GM18517 (cell line): ENCODE results near the gene HEATR5A.
"Not testable (repeated sequence)": the region's sequence is repeated elsewhere in the genome, so short reads cannot be mapped to it uniquely, and the experiment has no call there.

Source experiments
- ATAC-seq: cut with Tn5 transposase; IDR thresholded peaks from one replicate; pipeline ENCODE4 v1.9.1; 2021; ENCODE audit warnings: mild to moderate bottlenecking, moderate library complexity; ENCODE audit not compliant: unreplicated experiment

HEATR5A gene

DNA sequence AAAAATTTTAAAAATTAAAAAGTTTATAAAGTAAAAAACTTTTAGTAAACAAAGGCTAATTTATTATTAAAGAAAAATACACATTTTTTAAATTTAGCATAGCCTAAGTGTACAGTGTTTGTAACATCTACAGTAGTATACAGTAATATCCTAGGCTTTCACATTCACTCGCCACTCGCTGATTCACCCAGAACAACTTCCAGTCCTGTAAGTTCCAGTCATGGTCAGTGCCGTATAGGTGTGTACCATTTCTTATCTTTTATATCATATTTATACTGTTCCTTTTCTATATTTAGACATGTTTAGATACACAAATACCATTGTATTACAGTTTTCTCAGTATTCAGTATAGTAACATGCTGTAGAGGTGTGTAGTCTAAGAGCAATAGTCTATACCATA lies 28.9 kb downstream of the HEATR5A start:
- ATAC-seq: no peak

DNA sequence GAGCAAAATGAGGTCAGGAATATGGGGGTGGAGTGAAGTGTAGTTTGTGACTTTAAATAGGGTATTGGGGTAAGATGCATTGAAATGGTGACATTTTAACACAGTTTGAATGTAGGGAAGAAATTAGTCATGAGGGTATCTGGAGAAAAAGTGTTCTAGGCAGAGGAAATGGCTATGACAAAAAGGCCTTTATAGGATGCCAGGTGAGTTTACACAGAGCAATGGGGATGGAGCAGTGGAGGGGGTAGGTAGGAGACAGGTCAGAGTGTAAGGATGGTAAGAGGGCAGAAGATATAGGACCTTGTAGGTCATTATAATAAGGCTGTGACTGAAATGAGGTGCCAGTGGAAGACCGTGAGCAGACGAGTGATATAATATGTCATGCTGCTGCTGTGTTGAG lies 30.4 kb downstream of the HEATR5A start:
- no peak for ATAC-seq

DNA sequence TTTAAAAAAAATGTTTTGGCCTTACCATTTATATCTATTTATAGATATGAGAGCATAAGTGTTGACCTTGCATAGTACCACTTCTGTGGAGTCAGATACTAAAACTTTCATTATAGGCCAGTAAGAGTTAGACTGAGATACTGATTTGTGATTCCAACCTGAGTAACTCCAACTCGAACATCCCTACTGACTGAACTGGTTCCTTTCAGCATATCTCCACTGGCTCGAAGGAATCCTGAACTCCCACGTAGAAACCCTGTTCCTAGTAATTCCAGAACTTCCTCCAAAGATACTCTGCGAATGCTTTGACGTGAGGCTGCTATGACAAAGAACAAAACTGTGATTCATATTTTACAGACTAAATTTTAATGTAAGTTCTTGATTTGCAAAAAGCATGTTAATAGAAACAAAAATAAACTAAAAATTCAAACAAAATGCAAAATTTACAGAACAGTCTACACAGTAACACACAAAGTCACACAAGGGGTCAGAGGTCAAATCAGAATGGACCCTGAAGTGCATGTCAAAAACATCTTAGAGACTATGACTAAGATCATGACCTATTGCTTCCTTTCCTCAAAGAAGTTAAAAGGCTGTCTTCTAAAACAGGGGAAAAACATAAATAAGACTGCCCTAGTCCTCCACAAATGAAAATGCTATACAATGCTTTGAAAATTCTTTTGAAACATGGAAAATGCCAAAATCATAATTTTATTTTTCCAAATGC lies 31.5 kb downstream of the HEATR5A start:
- no peak for ATAC-seq

DNA sequence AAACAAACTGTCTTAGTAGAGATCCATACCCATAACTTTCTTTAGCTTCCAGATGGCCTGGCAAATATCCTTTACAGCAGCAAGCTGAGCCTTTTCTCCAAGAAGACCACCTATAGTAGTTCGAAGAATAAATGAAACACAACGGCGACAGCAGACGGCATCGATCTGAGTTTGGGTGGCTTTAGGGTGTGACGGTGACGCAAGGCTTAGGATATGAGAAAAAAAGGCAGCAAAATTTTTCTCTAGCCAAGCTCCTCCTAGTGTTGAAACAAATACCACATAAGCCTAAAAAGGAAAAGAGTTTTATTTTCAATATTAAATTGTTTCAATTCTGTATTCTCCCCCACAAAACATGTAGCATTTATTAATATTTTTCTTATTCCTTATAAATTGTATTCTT lies 33.3 kb downstream of the HEATR5A start:
- no peak for ATAC-seq

DNA sequence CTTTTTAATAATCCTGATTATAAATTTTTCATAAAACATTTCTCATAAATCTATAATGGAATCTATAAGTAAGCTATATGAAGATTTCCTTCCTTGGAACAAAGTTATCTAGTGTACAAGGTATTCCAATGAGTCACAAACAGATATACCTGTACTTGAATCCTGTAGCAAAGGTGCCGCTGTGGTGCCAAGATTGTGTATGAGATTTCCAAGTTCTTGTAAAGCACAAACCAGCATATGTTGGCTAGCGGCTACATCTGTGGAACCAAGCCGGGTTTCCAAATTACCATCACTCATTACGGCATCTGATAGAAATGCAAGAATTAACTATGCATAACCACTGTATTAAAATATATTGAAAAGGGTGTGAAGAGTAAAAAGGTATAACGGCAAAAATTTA lies 34.1 kb downstream of the HEATR5A start:
- no peak for ATAC-seq

DNA sequence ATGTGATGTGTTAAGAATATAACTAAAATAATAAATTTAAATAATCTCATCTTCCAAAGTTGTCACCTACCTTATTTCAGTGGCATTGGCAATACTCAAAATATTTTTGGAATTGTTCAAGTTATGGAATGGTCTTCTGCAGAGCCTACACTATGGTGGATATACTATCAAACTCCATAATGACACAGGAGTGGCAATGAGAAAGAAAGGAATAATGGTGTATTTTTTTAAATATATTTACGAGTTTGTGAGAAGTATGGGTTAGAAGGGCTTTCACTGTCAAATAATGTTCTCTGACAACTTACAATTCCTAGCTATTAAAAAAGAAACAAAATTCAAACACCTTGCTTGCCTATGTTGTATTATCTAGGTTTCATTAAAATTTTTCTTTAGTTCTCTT lies 38.1 kb downstream of the HEATR5A start:
- no peak for ATAC-seq

DNA sequence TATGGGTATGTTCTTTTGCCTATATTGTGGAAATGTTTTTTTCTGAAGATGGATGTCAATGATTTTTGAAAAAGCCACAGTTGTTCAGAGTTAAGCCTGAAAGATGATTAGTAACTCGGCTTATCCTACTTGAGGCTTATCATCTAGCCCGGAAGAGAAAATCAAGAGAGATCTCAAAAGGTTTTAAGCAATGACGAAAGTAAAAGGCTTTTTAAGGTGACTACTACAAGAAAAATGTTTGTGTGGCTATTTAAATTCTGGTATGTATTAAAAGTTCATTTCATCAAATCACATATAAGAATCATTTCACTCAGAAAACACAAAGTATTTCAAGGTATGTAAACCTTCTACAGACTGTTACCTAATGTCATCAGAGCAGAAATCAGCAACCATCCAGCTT lies 40.2 kb downstream of the HEATR5A start:
- ATAC-seq: no peak

DNA sequence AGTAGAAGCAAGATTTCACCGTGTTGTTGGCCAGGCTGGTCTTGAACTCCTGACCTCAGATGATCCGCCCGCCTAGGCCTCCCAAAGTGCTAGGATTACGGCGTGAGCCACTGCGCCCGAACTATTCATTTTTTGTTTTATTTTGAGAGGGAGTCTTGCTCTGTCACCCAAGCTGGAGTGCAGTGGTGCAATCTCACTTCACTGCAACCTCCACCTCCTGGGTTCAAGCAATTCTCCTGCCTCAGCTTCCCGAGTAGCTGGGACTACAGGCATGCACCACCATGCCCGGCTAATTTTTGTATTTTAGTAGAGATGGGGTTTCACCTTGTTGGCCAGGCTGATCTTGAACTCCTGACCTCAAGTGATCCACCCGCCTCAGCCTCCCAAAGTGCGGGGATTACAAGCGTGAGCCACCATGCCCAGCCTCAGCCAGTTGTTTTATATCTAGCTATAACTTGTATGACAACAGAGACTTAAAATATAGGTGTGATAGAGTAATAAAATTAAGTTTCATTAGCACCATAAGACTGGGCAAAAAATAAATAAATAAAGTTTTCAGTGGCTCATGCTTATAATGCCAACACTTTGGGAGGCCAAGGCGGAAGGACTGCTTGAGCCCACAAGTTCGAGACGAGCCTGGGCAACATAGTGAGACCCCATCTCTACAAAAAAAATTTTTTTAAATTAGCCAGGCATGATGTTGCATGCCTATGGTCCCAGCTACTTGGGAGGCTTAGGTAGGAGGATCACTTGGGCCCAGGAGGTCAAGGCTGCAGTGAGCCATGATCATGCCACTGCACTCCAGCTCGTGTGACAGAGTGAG lies 41.0 kb downstream of the HEATR5A start:
- ATAC-seq: not testable (repeated sequence)

DNA sequence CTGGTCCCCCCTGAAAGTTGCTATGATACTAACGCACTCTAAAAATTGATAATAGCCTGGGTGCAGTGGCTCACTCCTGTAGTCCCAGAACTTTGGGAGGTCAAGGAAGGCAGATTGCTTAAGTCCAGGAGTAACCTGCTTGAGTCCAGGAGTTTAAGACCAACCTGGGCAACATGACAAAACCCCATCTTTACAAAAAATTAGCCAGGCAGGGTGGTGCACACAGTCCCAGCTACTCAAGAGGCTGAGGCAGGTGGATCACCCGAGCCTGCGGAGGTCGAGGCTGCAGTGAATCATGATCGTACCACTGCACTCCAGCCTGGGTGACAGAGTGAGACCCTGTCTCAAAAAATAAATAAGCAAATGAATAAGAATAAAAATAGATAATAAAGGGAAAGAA lies 42.9 kb downstream of the HEATR5A start:
- ATAC-seq: no peak

DNA sequence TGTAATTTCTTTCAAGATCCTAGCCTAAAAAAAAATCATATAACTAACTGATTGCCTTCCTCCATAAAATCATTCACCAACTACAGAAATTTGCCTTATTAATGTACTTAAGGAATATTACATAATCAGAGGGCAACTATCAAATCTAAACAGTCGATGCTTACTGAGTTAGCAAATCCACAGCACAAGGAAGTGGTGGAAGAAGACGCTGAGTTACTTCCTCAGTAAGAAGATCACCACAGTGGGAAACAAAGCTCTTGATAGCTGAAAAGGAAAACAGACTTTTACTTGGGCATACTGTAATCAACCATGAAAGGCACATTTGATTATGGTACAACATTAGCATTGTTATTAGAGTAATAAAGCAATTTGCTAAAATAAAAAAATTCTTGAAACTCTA lies 48.7 kb downstream of the HEATR5A start:
- ATAC-seq: no peak

DNA sequence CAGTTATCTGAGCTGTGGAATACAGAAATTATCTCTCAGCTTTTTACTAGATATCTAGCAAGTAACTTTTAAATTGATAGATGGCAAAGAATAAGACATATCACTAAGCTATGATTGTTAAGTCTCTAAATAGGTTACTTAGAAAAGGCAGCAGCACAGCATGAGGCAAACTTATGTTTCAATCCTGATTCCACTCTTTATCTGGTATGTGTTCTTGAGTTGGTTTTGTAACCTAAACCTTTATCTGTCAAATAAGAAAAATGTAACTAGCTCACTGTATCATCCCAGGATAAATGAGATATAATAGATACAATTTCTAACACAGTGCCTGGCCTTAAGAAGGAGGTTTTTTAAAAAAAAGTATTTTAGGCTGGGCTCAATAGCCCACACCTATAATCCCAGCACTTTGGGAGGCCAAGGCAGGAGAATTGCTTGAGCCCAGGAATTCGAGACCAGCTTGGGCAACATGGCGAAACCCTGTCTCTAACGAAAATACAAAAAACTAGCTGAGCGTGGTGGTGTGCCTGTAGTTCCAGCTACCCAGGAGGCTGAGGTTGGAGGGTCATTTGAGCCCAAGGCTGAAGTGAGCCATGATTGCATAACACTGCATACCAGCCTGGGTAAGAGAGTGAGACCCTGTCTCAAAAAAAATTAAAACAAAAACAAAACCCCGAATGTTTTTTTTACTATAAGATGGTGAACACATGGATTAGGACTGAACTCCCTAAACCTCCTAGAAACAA lies 56.8 kb downstream of the HEATR5A start:
- ATAC-seq: no peak

DNA sequence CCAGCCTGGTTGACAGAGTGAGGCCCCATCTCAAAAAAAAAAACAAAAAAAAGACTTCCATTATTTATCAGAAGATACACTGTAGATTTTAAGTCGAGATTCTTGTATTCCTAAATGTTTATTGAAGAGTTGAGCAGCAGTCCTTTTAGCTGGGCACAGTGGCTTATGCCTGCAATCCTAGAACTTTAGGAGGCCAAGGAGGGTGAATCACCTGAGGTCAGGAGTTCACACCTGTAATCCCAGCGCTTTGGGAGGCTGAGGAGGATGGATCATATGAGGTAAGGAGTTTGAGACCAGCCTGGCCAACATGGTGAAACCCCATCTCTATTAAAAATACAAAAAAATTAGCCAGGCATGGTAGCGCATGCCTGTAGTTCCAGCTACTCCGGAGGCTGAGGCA lies 57.6 kb downstream of the HEATR5A start:
- ATAC-seq: no peak

DNA sequence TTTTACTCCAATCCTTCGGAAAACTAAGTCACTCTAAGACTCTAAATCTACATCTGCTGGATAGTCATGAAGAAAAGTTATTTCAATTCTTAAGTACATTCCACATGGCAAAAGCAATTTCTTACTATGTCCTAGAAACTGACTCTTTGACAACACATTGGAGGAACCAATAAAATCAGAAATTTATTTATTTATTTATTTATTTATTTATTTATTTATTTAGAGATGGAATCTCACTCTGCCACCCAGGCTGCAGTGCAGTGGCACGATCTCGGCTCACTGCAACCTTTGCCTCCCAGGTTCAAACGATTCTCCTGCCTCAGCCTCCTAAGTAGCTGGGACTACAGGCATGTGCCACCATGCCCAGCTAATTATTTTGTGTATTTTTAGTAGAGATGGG lies 58.6 kb downstream of the HEATR5A start:
- not testable (repeated sequence) for ATAC-seq

DNA sequence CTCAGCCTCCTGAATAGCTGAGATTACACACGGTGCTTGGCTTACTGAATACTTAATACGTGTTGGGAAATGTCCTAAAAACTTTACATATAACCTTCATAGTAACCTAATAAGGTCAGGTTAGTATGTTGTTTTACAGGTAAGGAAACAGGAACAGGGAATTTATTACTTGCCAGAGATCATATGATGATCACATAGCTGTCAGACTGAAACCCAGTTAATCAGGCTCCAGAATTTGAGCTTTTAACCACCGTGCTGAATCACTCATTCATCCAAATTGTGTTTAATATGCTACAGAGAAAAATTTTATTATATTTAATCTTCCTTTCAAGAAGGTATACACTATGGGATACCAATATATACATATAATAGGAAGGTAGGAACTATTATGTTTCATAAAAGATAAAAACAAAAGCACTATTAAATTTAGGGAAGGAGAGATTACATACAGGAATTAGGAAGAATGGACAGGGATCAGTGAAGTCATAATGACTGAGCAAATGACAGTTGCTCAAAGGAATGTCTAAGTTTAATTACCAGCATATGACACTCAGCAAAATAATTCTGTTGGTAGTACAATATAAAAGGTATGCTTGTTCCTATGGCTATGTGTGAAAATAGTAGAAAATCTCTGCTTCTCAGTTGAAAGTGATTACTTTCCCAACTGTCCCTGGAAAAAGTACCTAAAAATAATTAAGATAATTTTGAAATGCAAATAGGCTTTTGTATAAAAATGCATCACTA lies 59.3 kb downstream of the HEATR5A start:
- ATAC-seq: no peak

DNA sequence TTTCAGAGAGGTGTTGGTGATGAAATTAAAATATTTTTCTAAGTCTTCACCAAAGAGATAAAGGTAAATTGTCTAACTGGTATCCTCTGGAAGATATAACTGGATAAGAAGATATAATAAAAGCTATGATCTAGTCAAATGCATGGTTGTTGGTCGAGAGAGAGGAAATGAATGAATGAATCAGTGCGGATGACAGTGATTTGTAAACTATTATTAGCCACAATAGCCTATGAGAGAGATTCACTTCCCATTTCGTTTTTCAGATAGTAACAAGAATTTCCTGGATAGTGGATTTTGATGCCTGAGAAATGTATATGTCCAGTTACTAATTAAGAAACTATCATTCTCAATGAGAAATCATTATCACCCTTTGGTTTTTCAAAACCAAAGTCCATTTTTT lies 63.1 kb downstream of the HEATR5A start:
- no peak for ATAC-seq

DNA sequence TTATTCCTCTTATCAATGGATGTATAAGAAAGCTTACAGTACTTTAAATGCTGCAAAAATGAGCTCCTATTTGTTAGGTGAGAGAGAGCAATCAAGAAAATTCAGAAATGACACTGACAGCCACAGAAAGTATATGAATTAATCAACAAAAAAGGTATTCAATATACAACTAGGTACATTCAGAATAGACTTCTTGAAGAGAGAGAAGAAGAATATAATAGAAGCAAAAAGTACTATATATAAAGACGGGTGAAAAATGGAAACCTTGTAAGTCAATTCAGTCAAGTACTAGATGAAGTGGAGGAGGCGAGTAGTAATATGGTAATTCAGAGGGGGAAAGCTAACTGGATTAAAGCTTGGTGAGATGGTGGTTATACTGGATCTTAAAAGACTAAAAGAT lies 74.3 kb downstream of the HEATR5A start:
- ATAC-seq: no peak

DNA sequence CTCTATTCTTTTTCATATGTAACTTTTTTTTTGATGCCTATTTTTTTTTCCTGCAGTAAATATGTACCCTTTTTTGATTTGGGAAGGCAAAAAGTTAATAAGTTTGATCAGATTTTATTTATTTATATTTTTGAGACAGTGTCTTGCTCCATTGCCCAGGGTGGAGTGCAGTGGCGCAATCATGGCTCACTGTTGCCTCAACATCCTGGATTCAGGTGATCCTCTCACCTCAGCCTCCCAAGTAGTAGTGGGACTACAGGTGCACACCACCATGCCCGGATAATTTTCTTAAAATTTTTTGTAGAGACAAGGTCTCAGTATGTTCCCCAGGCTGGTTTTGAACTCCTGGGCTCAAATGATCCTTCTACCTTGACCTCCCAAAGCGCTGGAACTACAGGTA lies 79.1 kb downstream of the HEATR5A start:
- no peak for ATAC-seq

DNA sequence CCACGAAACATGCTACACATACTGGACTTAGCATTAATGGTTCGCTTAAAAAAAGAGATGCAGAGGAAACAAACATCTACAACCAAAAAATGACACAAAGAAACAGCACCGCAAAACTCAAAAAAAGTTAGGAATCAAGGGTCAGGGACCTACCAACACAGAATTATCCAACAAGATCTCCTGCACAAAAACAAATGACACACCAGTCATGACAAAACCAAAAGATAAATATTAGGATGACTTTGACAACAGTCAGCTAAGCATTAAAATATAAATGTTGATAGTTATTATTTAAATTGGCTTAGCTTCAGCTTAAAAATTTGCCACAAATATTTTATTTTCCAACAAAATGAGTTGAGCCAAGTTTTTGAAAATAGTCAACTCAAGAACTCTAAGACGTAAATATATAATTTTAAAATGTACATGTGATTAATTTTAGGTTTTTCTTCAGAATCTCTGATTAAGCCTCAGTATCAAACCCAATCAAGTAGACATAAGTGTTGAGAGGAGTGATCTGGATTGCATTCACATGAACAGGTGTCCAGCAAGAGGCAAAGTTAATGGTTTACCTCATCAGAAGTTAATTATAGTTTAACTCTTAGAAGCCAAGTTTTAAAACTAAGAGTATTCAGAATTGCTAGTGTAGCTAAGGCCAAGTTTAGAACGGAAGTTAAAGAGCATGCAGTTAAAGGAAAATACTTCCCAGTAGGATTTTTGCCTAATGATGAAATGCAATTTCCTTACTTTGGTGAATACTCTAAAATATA lies 79.9 kb downstream of the HEATR5A start:
- no peak for ATAC-seq

DNA sequence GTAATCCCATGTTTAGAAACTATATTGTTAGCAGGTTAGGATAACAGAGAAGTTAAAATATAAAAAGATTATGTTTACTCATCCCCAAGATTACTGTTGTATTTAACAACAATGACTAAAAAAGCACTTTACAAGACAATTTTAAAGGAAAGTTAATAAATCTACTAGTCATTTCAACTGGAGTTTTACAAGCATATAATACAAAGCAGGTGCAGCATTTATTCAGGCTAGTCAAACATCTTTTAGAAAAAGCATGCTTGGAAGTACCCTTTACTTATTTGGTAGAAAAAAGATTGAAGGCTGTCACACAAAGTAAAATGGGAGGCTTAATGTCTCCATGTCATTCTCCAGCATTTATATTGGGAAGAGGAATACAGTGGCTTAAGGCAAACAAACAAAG lies 80.6 kb downstream of the HEATR5A start:
- no peak for ATAC-seq

DNA sequence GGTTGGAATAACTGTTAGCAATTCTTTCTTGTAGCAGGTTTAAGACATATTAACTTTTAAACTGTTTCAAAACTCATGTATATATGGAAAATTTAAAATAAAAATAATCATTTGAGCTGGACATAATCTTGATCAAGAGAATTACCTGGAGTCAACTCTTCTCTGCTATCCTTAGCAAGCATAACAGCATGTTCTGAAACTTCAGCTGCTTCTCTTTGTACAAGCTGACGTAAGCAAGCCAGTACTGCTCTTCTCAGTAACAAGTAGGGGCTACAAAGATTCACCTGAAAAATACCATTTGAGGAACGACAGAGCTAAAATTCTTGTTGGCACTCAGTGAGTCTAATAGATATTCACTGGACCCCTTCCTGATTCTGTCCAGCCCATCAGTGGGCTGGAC lies 83.0 kb downstream of the HEATR5A start:
- ATAC-seq: no peak
